HL-60 (cell line): ENCODE results near the gene GTPBP6.
"Not testable (repeated sequence)": the region's sequence is repeated elsewhere in the genome, so short reads cannot be mapped to it uniquely, and the experiment has no call there.

Experiments
- DNase-seq, 2 experiments: peaks; one replicate each; pipeline ENCODE4 v3.0.0-alpha.2; 2010 to 2020; ENCODE audit warnings: low read depth in 1 of 2, low spot score in 1 of 2
- H3K27ac ChIP-seq: fragments of 250-450 bp; sonication (Bioruptor Pico); replicated peaks from 2 replicates; pipeline ENCODE4 v1.5.1; 2020; ENCODE audit warnings: mild to moderate bottlenecking, moderate library complexity
- H3K27me3 ChIP-seq: fragments of 250-450 bp; sonication (Bioruptor Pico); 2 replicates; pipeline ENCODE4 v1.5.1; 2021; ENCODE audit warnings: mild to moderate bottlenecking, moderate library complexity; ENCODE audit not compliant: insufficient read depth, poor library complexity, severe bottlenecking
- H3K4me3 ChIP-seq: replicated peaks from 2 replicates; pipeline ENCODE4 v1.5.1; 2011; ENCODE audit warnings: mild to moderate bottlenecking, control low read depth, low read length; ENCODE audit not compliant: insufficient read depth
- CTCF ChIP-seq: IDR thresholded peaks from one replicate; pipeline ENCODE4 v1.5.1; 2011; ENCODE audit warnings: low read length, control low read depth, inconsistent platforms; ENCODE audit not compliant: insufficient read depth
- GABPA ChIP-seq: IDR thresholded peaks from 2 replicates; pipeline ENCODE4 v1.6.1; 2012; ENCODE audit warnings: low read depth
- POLR2AphosphoS5 ChIP-seq: IDR thresholded peaks from 2 replicates; pipeline ENCODE4 v1.6.1; 2012; ENCODE audit warnings: low read depth
- REST ChIP-seq: IDR thresholded peaks from 2 replicates; pipeline ENCODE4 v1.6.1; 2012; ENCODE audit warnings: low read depth; ENCODE audit not compliant: insufficient replicate concordance
- SPI1 ChIP-seq: IDR thresholded peaks from 2 replicates; pipeline ENCODE4 v1.6.1; 2012; ENCODE audit warnings: low read depth, mild to moderate bottlenecking, borderline replicate concordance

The GTPBP6 gene

GRCh38 chrX:257681-258289 is 60.8 kb downstream of the GTPBP6 start:
- no peaks in the 10 kb centered on the region for H3K27me3 ChIP-seq
- no peak overlapping the region for H3K27ac ChIP-seq
- H3K4me3 ChIP-seq: no peak overlapping the region
- TF ChIP-seq POLR2AphosphoS5: no peak
- no peak for TF ChIP-seq SPI1
- no peak for TF ChIP-seq CTCF
- no peak for TF ChIP-seq GABPA
- no peak for TF ChIP-seq REST
- no peak for DNase-seq

- H3K27me3 ChIP-seq, DNase-seq, H3K27ac ChIP-seq, H3K4me3 ChIP-seq: not testable (repeated sequence)
Observed at GRCh38 chrX:257054-257453, 61.5 kb downstream of the GTPBP6 start.

DNA sequence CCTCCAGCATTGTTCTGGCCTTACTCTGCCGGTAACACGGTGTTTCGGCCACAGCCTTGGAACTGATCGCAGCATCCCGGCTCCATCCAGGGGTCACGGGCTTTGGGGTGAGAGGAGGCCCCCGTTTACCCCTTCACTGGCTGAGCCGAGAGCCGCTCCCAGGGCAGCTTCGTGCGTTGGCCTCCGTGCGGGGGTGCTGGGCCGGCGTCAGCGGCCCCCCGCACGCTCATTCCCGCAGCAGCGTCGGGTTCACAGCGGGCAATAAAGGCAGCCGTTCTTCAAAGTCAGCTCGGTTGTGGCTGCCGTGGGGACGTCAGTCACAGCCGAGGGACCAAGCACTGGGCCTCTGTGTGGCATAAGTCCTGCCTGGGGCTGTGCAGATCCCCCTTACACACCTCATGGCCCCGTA is 62.7 kb downstream of the GTPBP6 start:
- H3K27me3 ChIP-seq: no peaks in the 10 kb centered on the region
- DNase-seq: no peak

More for the DNA sequence above, 62.7 kb downstream of the GTPBP6 start:
- Histone ChIP-seq H3K27ac (no peak overlapping the region), H3K4me3 (no peak overlapping the region)
- TF ChIP-seq GABPA (no peak), POLR2AphosphoS5 (no peak), SPI1 (no peak), REST (no peak), CTCF (no peak)
